ENCODE data around the gene LCE7A. TPM values are rescaled to one million over a fixed set of nuclear protein-coding genes. Genes with fewer than 3 reads are reported as not detected.

The LCE7A gene
- polyA plus RNA-seq, 1 donor (not counting 4 experiments of a cell fraction or from before 2014, with no cell fraction given), result not detected

GRCh38 chr1:152811671-152812070 is 48.1 kb upstream of the LCE7A start, which contains the start of gene LCE1B:
Gene LCE1B, plus strand, starts transcription at chr1:152811971. Its CDS starts 476 bp downstream, at chr1:152812447.
- Histone ChIP-seq H3K79me2 (ENCODE audit: control insufficient read depth, insufficient read depth, low read length) (no peaks in the 10 kb centered on the region), H3K27me3 (ENCODE audit: control insufficient read depth, extremely low read depth, insufficient read depth, low read length) (no peaks in the 10 kb centered on the region), H3K9ac (ENCODE audit: control insufficient read depth, extremely low read depth, insufficient read depth, low read length) (no peak within 1 kb of the TSS), H3K4me1 (ENCODE audit: control insufficient read depth, extremely low read depth, insufficient read depth, low read length) (peaks cover 14% of the 10 kb centered on the region), H2AFZ (ENCODE audit: control insufficient read depth, low read length) (peak within 1 kb of the TSS; percentile 24), H4K20me1 (ENCODE audit: control insufficient read depth, extremely low read depth, insufficient read depth, low read length) (no peaks in the 10 kb centered on the region), H3K9me3 (ENCODE audit: control insufficient read depth, low read depth, low read length) (no peaks in the 10 kb centered on the region), H3K4me2 (ENCODE audit: control insufficient read depth, extremely low read depth, insufficient read depth, low read depth, low read length) (peak within 1 kb of the TSS; percentile 25), H3K27ac (ENCODE audit: control insufficient read depth, insufficient read depth, low read length) (no peak within 1 kb of the TSS), H3K9me1 (ENCODE audit: control insufficient read depth, extremely low read depth, insufficient read depth, low read length) (no peaks in the 10 kb centered on the region), H3K4me3 (ENCODE audit: control insufficient read depth in 2 of 3, extremely low read depth in 1 of 3, insufficient read depth in 2 of 3, low read depth in 1 of 3, low read length in 3 of 3) (no peak within 1 kb of the TSS), H3K36me3 (ENCODE audit: control insufficient read depth in 2 of 2, extremely low read depth in 1 of 2, insufficient read depth in 2 of 2, low read length in 2 of 2) (no peaks in the 10 kb centered on the region)
- DNase-seq (ENCODE audit: low read depth, low spot score) (no peak), FAIRE-seq (peak; percentile 58)
- dilution Hi-C loops (cut with MboI; ENCODE audit: extremely low pct_ligation_motif_present, low sequenced_read_pairs), result no loop called here
- TF ChIP-seq CTCF (optimal IDR thresholded peaks at IDR 0.05 in 1 of 3, IDR thresholded peaks at IDR 0.05 in 1 of 3, conservative IDR thresholded peaks at IDR 0.05 in 1 of 3; ENCODE audit: extremely low read depth in 1 of 3, insufficient read depth in 2 of 3, low read length in 3 of 3) (no peak), EZH2 (IDR thresholded peaks at IDR 0.05; ENCODE audit: low read length) (no peak)

- Histone ChIP-seq H3K4me2 (ENCODE audit: control insufficient read depth, extremely low read depth, insufficient read depth, low read depth, low read length) (no peak overlapping the region), H3K36me3 (ENCODE audit: control insufficient read depth in 2 of 2, extremely low read depth in 1 of 2, insufficient read depth in 2 of 2, low read length in 2 of 2) (no peaks in the 10 kb centered on the region), H3K9me3 (ENCODE audit: control insufficient read depth, low read depth, low read length) (no peaks in the 10 kb centered on the region), H3K4me3 (ENCODE audit: control insufficient read depth in 2 of 3, extremely low read depth in 1 of 3, insufficient read depth in 2 of 3, low read depth in 1 of 3, low read length in 3 of 3) (no peak overlapping the region), H4K20me1 (ENCODE audit: control insufficient read depth, extremely low read depth, insufficient read depth, low read length) (no peaks in the 10 kb centered on the region), H2AFZ (ENCODE audit: control insufficient read depth, low read length) (no peak overlapping the region), H3K79me2 (ENCODE audit: control insufficient read depth, insufficient read depth, low read length) (no peaks in the 10 kb centered on the region), H3K27ac (ENCODE audit: control insufficient read depth, insufficient read depth, low read length) (no peak overlapping the region), H3K4me1 (ENCODE audit: control insufficient read depth, extremely low read depth, insufficient read depth, low read length) (peaks cover 5% of the 10 kb centered on the region), H3K27me3 (ENCODE audit: control insufficient read depth, extremely low read depth, insufficient read depth, low read length) (no peaks in the 10 kb centered on the region), H3K9ac (ENCODE audit: control insufficient read depth, extremely low read depth, insufficient read depth, low read length) (no peak overlapping the region), H3K9me1 (ENCODE audit: control insufficient read depth, extremely low read depth, insufficient read depth, low read length) (no peaks in the 10 kb centered on the region)
- TF ChIP-seq CTCF (optimal IDR thresholded peaks at IDR 0.05 in 1 of 3, IDR thresholded peaks at IDR 0.05 in 1 of 3, conservative IDR thresholded peaks at IDR 0.05 in 1 of 3; ENCODE audit: extremely low read depth in 1 of 3, insufficient read depth in 2 of 3, low read length in 3 of 3), result no peak
- TF ChIP-seq EZH2 (IDR thresholded peaks at IDR 0.05; ENCODE audit: low read length), result no peak
- FAIRE-seq (no peak), DNase-seq (ENCODE audit: low read depth, low spot score) (no peak)
- dilution Hi-C loops (cut with MboI; ENCODE audit: extremely low pct_ligation_motif_present, low sequenced_read_pairs), result no loop called here
These were observed 42.5 kb upstream of the LCE7A start for GRCh38 chr1:152817309-152817708.
